Activated CD8-positive, alpha-beta memory T cell treated with anti-CD3 and anti-CD28 coated beads for 36 hours (primary cell): ENCODE data around the gene R3HDM2. TPM values are rescaled to one million over a fixed set of nuclear protein-coding genes. Genes with fewer than 3 reads are reported as not detected.
"Not testable (repeated sequence)": the region's sequence is repeated elsewhere in the genome, so short reads cannot be mapped to it uniquely, and the experiment has no call there.

Source experiments
- CTCF ChIA-PET: fragments of 350-600 bp; sonication (Branson Sonifier 250); formaldehyde crosslinking; loops from one replicate; lab custom pipeline; 2021; ENCODE audit warnings: antibody characterized with exemption; lab: Charles Lee
- POLR2A ChIA-PET: fragments of 350-600 bp; sonication (Branson Sonifier 250); formaldehyde crosslinking; loops from one replicate; lab custom pipeline; 2021; ENCODE audit warnings: antibody characterized with exemption; lab: Charles Lee
- total RNA-seq, 2 experiments: library from RNA; stranded (reverse); gene quantifications; one replicate each; pipeline ENCODE4 v1.2.3, GENCODE V29; 2021

The R3HDM2 gene
- total RNA-seq, 2 experiments from 2014 or later = 28.0 to 29.7 TPM

DNA sequence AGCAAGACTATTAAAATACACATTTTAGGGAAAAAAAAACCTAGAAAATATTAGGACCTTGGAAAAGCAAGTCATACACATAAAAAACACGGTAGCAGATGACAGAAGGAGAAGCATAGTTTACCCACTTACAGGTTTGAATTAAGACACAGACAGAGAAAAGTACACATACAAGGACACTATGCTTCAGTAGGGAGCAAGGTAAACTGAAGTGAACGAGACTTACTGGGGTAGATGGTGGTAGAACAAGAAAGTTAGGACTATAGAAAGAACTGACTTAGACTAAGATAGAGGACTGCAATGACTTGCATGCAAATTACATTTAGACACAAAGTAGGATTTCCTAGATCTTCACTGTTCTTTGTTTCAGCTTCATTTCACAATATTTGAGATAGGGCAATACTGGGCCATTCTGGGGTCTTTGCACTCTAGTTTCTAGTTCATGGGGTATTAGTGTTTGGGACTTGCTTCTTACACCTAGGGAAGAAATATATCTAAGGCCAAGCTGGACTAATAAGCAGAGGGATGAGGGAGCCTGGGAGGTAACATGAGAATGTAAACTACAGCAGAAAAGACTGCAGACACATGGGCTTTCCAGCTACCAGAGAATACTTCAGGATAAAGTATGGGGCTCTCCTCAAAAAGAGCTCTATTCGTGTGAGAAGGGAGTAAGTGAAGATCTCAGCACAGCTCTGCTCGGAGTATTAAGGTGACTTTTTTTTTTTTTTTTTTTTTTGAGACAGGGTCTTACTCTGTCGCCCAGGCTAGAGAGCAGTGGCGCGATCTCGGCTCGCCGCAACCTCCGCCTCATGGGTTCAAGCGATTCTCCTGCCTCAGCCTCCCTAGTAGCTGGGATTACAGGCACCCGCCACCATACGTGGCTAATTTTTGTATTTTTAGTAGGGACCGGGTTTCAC, 152.1 kb downstream of the R3HDM2 start:
- ChIA-PET CTCF (interaction anchor here (0.6 to 1.0 kb wide), 5 partner anchors 15 to 258 kb away, joined by 3 to 5 read pairs (median 4); no protein-coding TSS in a partner anchor), POLR2A (interaction anchor here (0.6 kb wide), 1 partner anchor 8 kb away, joined by 3 read pairs; no protein-coding TSS in a partner anchor)

DNA sequence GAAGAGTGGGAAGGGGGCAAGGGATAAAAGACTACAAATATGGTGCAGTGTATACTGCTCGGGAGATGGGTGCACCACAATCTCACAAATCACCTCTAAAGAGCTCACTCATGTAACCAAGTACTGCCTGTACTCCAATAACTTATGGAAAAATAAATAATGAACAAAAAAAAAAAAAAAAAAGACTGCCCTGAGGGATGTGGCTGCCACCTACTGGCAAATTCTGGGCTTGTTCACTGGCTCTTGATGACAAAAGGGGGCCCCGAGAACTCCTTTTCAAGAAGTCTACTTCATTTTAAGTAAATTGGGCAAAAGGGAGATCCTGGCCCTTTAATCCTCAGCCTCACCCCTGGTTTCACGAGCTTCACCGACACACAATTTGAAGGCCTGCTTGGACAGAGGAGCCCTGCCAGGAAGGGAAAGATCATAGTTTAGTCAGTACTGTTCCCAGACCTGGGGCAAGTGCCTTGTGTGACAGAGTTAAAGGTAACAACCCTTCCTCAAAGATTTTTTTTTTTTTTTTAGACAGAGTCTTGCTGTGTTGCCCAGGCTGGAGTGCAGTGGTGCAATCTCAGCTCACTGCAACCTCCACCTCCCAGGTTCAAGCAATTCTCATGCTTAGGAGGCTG, 153.8 kb downstream of the R3HDM2 start:
- CTCF ChIA-PET = interaction anchor here (0.6 to 1.8 kb wide), 14 partner anchors 9 to 1525 kb away, joined by 3 to 5 read pairs (median 3); no protein-coding TSS in a partner anchor
- POLR2A ChIA-PET = no interaction called here

DNA sequence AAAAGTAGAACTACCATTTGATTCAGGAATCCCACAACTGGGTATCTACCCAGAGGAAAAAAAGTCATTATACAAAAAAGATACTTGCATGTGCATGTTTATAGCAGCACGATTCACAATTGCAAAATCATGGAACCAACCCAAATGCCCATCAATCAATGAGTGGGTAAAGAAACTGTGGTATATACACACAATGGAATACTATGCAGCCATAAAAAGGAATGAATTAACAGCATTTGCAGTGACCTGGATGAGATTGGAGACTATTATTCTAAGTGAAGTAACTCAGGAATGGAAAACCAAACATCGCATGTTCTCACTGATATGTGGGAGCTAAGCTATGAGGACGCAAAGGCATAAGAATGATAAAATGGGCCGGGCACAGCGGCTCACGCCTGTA, 154.6 kb downstream of the R3HDM2 start:
- CTCF ChIA-PET = interaction anchor here (0.6 to 1.8 kb wide), 6 partner anchors 12 to 1524 kb away, joined by 3 to 5 read pairs (median 4); no protein-coding TSS in a partner anchor
- POLR2A ChIA-PET = not testable (repeated sequence)

DNA sequence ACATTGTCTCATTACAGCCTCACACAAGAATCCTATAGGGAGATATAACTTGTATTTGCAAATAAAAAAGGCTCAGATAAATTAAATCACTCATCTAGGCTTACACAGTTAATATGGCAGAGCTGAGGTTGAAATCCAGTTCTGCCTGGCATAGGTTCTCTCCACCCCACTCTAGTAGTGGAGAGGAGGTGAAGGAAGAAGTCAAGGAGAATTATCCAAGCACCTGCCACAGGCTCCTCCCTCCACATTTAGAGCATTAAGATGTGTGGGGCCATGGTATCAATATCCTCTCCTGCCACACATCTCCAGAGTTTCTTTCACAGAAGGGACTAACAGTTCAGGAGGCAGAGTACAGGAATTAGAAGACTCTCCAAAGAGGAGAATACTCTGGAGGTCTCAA, 157.3 kb downstream of the R3HDM2 start:
- CTCF ChIA-PET = interaction anchor here (0.8 to 1.4 kb wide), 2 partner anchors 31 to 59 kb away, joined by 3 read pairs; no protein-coding TSS in a partner anchor
- POLR2A ChIA-PET = no interaction called here

DNA sequence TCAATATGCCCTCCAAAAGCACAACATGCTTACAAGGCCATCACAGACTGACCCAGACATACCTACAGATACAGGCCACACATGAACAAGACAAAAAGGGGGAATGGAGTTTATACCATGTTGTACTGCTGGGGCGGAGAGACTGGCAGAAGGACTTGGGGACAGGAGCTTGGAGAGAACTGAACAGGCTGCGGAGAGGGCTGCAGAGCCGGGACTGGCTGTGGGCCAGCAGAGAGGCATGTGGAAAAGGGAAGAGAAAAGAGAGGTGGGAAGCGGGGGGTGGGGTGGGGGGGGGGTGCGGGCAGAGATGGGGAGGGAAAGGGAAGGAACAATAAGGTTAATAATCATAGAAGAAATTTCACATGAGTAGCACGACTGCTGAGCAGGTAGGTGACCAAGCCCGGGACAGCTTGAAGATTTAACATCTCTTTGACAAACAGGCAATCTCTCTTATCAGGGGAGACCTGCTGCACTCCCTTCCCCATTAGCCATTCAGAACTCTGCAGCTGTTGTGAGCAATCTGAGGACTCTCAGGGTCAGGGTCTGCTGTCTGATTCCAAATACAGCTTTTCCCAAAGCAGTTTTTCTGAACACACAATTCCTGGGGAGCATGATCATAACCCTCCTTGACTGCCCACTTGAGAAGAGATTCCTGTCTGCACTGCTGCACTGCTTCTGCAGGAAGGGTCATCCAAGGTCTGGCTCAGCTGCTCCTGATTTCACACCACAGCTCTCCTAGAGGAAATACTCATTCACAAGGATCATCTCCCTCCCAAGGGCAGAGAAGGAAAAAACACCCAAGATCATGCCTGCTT, 158.3 kb downstream of the R3HDM2 start:
- ChIA-PET POLR2A (no interaction called here), CTCF (interaction anchor here (0.6 to 1.8 kb wide), 4 partner anchors 32 to 111 kb away, joined by 3 to 4 read pairs (median 4); no protein-coding TSS in a partner anchor)

DNA sequence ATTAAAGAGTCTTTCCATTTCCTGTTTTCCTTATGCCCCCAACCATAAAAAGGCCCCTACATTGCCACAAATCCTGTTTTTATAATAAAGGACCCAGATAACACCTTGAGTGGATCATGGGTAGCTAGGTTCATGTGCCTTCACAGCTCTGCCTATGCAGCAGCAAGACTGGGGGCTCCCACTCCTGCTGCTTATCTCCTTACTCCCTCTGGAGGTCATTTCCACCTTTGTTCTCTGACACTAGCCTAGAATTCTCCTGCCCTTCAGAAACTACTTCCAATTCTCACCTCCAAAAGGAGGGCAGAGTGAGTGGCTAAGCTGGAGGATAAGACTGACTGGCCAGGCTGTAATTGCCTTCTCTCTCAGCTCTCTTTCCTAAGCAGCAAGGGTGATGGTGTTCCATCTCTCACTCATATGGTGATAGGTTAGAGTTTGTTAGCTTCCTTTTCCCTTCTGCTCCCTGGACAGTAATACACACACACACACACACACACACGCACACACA, 159.8 kb downstream of the R3HDM2 start:
- ChIA-PET POLR2A (interaction anchor here (0.5 to 0.6 kb wide), 2 partner anchors 8 to 174 kb away, joined by 3 to 4 read pairs; no protein-coding TSS in a partner anchor), CTCF (interaction anchor here (0.6 to 1.9 kb wide), 5 partner anchors 11 to 191 kb away, joined by 3 to 6 read pairs (median 5); no protein-coding TSS in a partner anchor)

DNA sequence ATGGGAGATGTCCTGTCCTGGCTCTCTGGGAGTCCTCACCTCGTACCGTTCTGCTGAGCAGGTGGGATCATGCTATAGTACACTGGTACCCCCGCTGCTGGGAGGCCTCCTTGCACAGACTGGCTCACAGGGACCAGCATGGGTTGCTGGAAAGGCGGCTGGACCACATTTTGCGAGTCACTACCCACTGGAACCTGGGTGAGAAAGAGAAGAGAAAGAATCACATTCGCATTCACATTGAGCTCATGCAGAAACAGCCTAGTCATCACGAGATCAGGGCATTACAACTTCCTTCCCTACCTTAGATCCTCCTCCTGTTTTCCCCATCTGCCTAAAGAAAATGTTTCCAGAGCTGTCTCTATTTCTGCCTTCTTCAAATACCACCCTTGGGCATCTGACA, 162.6 kb downstream of the R3HDM2 start:
- POLR2A ChIA-PET = no interaction called here
- CTCF ChIA-PET = no interaction called here

DNA sequence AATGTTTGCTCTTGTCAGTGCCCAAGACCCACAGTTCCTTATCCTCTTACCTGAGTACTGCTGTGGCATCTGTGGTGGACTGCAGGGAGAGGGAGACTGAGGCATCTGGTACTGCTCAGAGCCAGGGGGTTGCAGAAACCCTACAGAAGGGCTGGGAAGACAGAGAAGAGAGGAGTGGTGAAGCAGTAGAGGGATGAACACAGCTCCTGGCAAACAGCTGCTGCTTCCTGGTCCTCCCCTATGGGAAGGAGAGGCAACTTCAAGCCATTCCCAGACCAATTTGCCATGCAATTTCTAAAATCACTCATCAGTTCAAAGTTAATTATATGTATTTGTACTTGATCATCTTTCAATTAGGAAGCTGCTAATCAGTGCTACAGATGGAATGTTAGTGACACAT, 164.2 kb downstream of the R3HDM2 start:
- CTCF ChIA-PET = interaction anchor here (0.8 to 2.0 kb wide), 3 partner anchors 24 to 186 kb away, joined by 3 to 5 read pairs (median 4); no protein-coding TSS in a partner anchor
- POLR2A ChIA-PET = no interaction called here

DNA sequence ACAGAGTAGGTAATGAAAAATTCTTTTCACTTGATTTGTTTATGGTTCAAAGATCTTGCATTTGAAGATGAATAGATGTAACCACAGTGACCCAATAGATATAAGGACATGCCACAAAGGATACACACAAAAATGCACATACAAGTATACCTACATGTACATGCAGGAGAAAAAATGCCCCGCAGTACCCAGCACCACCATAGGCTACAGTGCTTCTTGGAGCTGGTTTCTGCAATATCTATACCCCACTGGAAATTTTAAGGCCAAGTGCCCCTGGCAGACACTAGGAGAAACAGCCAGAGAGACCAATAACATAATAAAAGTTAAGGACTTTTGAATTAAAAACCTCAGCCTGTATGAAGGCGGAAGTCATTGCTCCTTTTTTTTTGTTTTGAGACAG, 167.7 kb downstream of the R3HDM2 start:
- POLR2A ChIA-PET = interaction anchor here (0.7 kb wide), 1 partner anchor 200 kb away, joined by 3 read pairs; no protein-coding TSS in a partner anchor
- CTCF ChIA-PET = interaction anchor here (0.6 to 1.8 kb wide), 7 partner anchors 16 to 392 kb away, joined by 3 to 5 read pairs (median 3); no protein-coding TSS in a partner anchor

DNA sequence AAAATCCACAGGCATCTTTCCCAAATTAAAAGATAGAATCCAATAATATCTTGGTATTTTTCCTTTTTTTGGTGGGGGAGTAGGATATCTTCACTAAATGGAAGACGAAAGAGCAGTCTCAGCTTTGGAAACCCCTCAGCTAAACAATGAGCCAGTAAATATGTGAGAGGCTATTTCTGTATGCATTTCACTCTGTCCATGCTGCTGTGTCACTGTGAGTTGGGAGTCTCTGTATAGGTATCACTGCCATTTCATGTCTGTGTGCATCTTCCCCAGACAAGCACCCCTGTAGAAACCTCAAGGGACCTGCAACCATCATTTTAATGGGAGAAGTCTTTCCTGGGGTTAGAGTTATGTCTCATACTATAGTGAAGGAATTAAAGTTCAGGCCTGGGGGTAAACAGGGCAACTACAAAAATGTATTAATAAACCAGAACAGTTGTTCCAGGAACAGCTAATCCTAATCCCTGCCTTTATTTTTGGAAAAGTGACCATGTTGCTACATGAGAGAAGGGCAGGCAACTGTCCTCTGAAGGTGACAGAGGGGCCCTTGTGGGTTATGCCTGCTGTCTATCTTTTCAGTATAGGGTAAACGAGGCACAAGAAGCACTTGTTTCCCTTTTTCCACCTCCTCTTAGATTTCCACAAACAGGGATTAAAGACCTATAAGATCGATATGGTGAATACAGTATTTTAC, 168.6 kb downstream of the R3HDM2 start:
- ChIA-PET CTCF (interaction anchor here (0.6 to 3.0 kb wide), 4 partner anchors 19 to 191 kb away, joined by 3 to 8 read pairs (median 4); no protein-coding TSS in a partner anchor), POLR2A (no interaction called here)

DNA sequence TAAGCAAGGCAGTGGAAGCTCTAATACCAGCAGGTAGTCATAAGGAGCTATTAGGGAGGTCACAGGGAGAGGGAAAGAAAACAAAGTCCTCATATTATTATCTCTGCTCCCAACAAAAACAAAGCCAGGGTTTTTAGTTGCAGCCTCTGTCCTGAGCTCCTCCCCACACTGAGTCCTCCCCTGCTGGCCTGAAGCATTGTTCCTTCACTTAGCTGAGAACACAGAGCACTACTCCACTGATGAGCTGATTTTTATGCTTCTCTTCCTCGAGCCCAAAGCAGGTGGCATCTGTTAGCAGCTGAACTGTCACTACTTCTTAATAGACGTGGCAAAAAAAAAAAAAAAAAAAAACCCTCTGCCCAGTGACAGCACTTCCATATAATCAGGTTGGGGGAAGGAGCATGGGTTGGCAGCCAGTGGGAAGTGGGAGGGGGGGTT, 169.4 kb downstream of the R3HDM2 start:
- CTCF ChIA-PET = interaction anchor here (0.6 to 3.0 kb wide), 4 partner anchors 17 to 48 kb away, joined by 3 to 8 read pairs (median 4); no protein-coding TSS in a partner anchor
- POLR2A ChIA-PET = no interaction called here

DNA sequence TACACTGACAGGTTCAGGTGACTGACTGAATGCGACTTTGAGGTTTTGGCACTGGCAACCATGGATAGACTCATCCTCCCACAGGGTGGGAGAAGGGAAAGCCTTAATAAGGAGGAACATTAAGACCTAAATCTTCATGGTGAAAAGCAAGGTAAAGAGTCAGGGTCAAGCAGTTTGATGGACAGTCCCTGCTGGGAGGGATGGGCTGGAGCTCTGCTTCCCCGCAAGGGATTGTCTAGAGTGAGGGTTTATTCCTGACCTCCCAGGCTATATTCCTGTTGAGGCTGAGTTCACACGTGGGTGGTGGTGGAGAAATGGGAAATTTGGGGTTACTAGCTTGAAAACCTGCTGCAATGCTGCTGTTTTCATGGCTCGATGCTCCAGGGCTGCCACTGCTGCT, 170.5 kb downstream of the R3HDM2 start:
- CTCF ChIA-PET = interaction anchor here (1.0 to 3.0 kb wide), 3 partner anchors 10 to 47 kb away, joined by 3 to 8 read pairs (median 6); no protein-coding TSS in a partner anchor
- POLR2A ChIA-PET = no interaction called here

DNA sequence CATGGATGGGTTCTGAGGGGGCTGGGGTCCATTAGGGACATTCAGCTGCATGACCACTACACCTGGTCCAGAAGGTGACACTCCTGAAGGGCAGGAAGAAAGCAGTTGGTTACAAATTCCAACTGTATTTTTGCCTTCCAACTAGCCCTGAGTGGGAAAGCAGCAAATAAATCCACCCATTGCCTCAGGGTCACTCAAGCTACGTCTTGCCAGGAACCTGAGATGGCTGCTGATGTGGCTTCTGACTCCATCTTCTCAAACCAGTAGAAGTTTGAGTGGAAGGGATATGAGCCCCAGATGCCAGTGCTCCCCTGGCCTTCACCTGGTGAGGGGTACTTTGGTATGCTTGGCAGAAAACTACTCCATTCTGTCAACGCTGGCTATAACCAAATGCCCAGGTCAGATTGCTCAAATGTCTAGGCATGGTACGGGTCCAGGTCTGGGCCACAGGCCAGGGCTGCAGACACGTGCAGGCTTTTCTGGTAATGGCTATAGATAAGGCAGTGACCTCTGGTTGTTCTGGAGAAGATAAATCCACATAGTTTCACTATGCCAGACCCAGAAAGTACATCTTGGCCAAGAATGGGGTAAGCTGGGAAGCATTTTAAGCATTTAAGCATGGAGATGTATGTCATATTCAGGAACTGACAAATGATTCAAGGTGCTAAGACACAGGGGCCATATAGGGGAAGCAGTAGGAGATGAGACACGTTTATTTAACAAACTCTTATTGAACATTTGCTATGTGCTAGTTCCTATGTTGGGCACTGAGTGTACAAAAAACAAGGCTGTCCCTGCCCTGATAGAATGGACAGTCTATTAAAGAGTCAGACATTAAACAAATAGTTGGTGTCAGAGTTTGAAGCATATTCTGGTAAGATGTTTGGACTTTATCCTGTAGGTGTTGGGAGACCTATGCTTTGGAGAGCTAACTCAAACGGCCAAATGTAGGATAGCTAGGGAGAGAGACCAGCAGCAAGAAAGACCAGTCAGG, 171.6 kb downstream of the R3HDM2 start:
- POLR2A ChIA-PET = no interaction called here

DNA sequence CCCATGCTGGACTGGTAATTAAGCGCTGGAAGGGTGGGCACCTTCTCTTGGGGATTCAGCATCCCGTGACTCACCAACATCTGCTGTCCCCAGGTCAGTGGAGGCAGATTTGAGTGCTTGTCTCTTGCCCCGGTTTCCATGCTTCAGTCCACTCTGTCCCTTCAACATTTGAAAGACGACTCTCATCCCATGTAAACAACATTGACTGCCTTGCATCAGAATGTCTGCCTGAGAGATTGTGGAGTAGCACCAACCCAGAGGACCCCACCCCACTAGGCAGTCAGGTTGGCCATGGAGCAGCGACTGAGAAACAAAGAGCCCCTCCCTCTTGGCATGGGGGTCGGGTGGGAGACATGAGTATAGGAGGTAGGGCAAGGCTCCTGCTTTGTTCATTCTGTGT, 174.9 kb downstream of the R3HDM2 start:
- ChIA-PET CTCF (interaction anchor here (1.2 kb wide), 1 partner anchor 13 kb away, joined by 4 read pairs; no protein-coding TSS in a partner anchor), POLR2A (no interaction called here)

More for the DNA sequence above, 171.6 kb downstream of the R3HDM2 start:
- CTCF ChIA-PET = interaction anchor here (1.4 to 1.7 kb wide), 2 partner anchors 11 to 17 kb away, joined by 3 to 6 read pairs; no protein-coding TSS in a partner anchor

DNA sequence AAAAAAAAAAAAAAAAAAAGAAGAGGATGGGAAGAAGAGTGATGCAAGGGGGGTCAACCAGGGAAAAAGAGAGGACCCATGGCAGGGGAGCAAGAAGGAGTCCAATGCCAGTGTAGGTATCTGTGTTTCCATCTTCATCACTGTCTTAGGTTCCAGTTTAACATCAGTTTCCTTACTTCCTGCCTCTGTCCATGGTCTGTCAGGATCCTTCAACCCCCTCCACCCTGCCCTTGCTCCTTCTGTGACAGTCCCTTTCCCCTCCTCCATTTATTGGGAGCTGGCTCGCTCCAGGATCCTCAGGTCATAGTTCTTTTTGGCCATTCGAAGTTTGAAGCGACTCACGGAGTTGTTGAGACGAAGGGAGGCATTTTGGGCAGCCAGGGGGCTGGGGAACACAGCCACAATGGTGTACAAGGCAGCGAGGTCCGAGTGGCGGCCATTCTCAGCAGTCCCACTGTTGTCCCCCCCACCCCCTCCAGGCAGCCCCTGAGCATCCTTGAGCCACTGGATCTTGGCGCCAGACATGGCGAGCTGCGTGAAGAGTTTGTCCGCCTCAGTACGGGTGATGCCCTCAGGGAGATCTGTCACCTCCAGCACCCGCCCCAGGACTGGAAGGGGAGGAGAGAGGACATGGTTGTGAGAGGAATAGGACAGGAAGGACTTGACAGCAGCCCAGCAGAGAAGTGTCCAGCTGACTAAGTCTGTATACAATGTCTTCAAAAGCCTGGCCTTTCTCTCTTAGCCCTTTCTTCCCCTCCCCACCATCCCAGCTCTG, 176.2 kb downstream of the R3HDM2 start:
- CTCF ChIA-PET = interaction anchor here (0.8 to 1.0 kb wide), 2 partner anchors 41 to 53 kb away, joined by 3 read pairs; no protein-coding TSS in a partner anchor

More for the DNA sequence above, 176.2 kb downstream of the R3HDM2 start:
- POLR2A ChIA-PET = interaction anchor here (0.6 kb wide), 1 partner anchor 206 kb away, joined by 8 read pairs; no protein-coding TSS in a partner anchor
